ENCODE results near the gene ANO9.

GRCh38 chr11:415640-416041, 26.2 kb downstream of the ANO9 start:
- no peak for TF ChIP-seq EZH2 (IDR thresholded peaks at IDR 0.05; ENCODE audit: insufficient read depth, low read length)
- TF ChIP-seq, protein P1, sequence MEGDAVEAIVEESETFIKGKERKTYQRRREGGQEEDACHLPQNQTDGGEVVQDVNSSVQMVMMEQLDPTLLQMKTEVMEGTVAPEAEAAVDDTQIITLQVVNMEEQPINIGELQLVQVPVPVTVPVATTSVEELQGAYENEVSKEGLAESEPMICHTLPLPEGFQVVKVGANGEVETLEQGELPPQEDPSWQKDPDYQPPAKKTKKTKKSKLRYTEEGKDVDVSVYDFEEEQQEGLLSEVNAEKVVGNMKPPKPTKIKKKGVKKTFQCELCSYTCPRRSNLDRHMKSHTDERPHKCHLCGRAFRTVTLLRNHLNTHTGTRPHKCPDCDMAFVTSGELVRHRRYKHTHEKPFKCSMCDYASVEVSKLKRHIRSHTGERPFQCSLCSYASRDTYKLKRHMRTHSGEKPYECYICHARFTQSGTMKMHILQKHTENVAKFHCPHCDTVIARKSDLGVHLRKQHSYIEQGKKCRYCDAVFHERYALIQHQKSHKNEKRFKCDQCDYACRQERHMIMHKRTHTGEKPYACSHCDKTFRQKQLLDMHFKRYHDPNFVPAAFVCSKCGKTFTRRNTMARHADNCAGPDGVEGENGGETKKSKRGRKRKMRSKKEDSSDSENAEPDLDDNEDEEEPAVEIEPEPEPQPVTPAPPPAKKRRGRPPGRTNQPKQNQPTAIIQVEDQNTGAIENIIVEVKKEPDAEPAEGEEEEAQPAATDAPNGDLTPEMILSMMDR (IDR thresholded peaks at IDR 0.05; ENCODE audit: insufficient read depth, low read depth, low read length) = no peak
